C4-2B (cell line): Measurements from ENCODE around the gene SPTBN5.

Experiments used
- H3K27ac ChIP-seq: fragments of 450-650 bp; 2 replicates; pipeline ENCODE4 v1.5.1; 2017
- CTCF ChIP-seq: fragments of 450-650 bp; conservative IDR thresholded peaks from 2 replicates; pipeline ENCODE4 v1.5.1; 2017; ENCODE audit warnings: mild to moderate bottlenecking
- ZFX ChIP-seq: fragments of 450-650 bp; IDR thresholded peaks from 2 replicates; pipeline ENCODE4 v1.6.1; 2017

The SPTBN5 gene

GRCh38 chr15:41854443-41854842 lies 39.4 kb downstream of the SPTBN5 start:
- TF ChIP-seq ZFX (no peak), CTCF (no peak)
- H3K27ac ChIP-seq: no peak overlapping the region

GRCh38 chr15:41853831-41854230 lies 40.0 kb downstream of the SPTBN5 start:
- H3K27ac ChIP-seq: no peak overlapping the region
- TF ChIP-seq CTCF: no peak
- TF ChIP-seq ZFX: no peak

- no peak overlapping the region for H3K27ac ChIP-seq
- TF ChIP-seq CTCF: no peak
- TF ChIP-seq ZFX: no peak
These were observed 40.9 kb downstream of the SPTBN5 start for GRCh38 chr15:41852736-41853590.

GRCh38 chr15:41851755-41852370 lies 42.0 kb downstream of the SPTBN5 start:
- TF ChIP-seq ZFX (no peak), CTCF (no peak)
- no peak overlapping the region for H3K27ac ChIP-seq

GRCh38 chr15:41851167-41851523 lies 42.7 kb downstream of the SPTBN5 start:
- TF ChIP-seq ZFX: no peak
- no peak for TF ChIP-seq CTCF
- H3K27ac ChIP-seq: no peak overlapping the region

- TF ChIP-seq CTCF (no peak), ZFX (no peak)
- H3K27ac ChIP-seq: no peak overlapping the region
These were observed 43.2 kb downstream of the SPTBN5 start for GRCh38 chr15:41850482-41851166.

- no peak for TF ChIP-seq CTCF
- no peak for TF ChIP-seq ZFX
- H3K27ac ChIP-seq: no peak overlapping the region
These were observed 44.0 kb downstream of the SPTBN5 start for GRCh38 chr15:41849861-41850260.
